Measurements from ENCODE around the gene NHERF1.

The NHERF1 gene

DNA sequence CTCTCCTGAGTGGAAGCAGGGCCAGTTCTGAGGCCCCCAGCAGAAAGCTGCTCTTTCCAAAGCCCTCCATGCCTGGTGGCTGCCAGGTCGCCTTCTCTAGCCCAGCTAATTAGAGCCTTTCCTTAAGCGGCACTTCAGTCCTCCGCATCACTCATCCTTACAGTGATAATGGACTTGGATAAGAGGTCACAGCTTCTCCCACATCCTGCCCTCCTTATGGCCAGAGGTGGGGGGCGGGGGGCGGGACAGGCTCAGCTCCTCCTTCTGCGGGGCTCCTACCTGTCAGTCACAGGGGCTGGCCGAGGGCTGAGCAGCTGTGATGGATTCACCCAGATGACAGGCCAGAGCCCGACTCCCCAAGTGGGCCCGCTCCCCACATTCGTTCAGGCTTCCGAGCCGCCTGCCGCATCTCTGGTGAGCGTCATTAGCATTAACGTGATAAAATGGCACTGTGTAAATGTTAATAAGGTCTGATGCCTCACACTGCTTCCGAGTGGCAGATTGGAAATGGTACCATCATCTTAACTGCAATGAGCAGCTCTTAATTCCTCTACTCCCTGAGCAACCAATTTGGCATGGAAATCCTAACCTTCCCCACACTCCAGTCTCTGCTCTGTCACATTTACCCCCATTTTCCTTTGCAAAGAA is 70.0 kb downstream of the NHERF1 start:
- H3K79me2 ChIP-seq (ENCODE audit: low read length) = no peaks in the 10 kb centered on the region
- no peaks in the 10 kb centered on the region for H3K9me2 ChIP-seq (replicated peaks; ENCODE audit: insufficient read depth, low read length)
- no peak overlapping the region for H3K9ac ChIP-seq (ENCODE audit: low read length)
- no peaks in the 10 kb centered on the region for H4K20me1 ChIP-seq (ENCODE audit: insufficient read depth, low read length)
- no peak overlapping the region for H2AFZ ChIP-seq (ENCODE audit: low read length)
- H3K4me1 ChIP-seq (ENCODE audit: low read length) = no peaks in the 10 kb centered on the region
- no peak overlapping the region for H3K4me2 ChIP-seq (ENCODE audit: low read depth, low read length)
- H3K27me3 ChIP-seq (replicated peaks; ENCODE audit: insufficient read depth, low read length) = no peaks in the 10 kb centered on the region
- no peaks in the 10 kb centered on the region for H3F3A ChIP-seq (ENCODE audit: insufficient read depth, low read length)
- DNase-seq = no peak
- no peaks in the 10 kb centered on the region for H3K9me3 ChIP-seq (replicated peaks; ENCODE audit: insufficient read depth, low read length)
- H3K4me3 ChIP-seq (ENCODE audit: low read length) = no peak overlapping the region
- TF ChIP-seq, protein P1, sequence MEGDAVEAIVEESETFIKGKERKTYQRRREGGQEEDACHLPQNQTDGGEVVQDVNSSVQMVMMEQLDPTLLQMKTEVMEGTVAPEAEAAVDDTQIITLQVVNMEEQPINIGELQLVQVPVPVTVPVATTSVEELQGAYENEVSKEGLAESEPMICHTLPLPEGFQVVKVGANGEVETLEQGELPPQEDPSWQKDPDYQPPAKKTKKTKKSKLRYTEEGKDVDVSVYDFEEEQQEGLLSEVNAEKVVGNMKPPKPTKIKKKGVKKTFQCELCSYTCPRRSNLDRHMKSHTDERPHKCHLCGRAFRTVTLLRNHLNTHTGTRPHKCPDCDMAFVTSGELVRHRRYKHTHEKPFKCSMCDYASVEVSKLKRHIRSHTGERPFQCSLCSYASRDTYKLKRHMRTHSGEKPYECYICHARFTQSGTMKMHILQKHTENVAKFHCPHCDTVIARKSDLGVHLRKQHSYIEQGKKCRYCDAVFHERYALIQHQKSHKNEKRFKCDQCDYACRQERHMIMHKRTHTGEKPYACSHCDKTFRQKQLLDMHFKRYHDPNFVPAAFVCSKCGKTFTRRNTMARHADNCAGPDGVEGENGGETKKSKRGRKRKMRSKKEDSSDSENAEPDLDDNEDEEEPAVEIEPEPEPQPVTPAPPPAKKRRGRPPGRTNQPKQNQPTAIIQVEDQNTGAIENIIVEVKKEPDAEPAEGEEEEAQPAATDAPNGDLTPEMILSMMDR (IDR thresholded peaks at IDR 0.05; ENCODE audit: low read length) = no peak
- TF ChIP-seq EZH2 (optimal IDR thresholded peaks at IDR 0.05; ENCODE audit: low read depth, low read length) (no peak), EZH2phosphoT487 (IDR thresholded peaks at IDR 0.05; ENCODE audit: low read length) (no peak)
- no peak overlapping the region for H3K27ac ChIP-seq (ENCODE audit: low read length)
- no peaks in the 10 kb centered on the region for H3K36me3 ChIP-seq (replicated peaks; ENCODE audit: insufficient read depth, low read length)
